GM18909 (cell line): Measurements from ENCODE around the gene PPM1G.
"Not testable (repeated sequence)": the region's sequence is repeated elsewhere in the genome, so short reads cannot be mapped to it uniquely, and the experiment has no call there.

ENCODE experiments used
- ATAC-seq: cut with Tn5 transposase; IDR thresholded peaks from one replicate; pipeline ENCODE4 v1.9.1; 2021; ENCODE audit warnings: mild to moderate bottlenecking; ENCODE audit not compliant: unreplicated experiment, poor library complexity

PPM1G gene

GRCh38 chr2:27409321-27410073 is at the start of gene PPM1G:
Gene PPM1G, minus strand, starts transcription at chr2:27409591. Its CDS starts 169 bp downstream, at chr2:27409422.
- peak; percentile 95 for ATAC-seq

- no peak for ATAC-seq
Observed at GRCh38 chr2:27453968-27454367, 44.6 kb upstream of the PPM1G start.

GRCh38 chr2:27451095-27451494 is 41.7 kb upstream of the PPM1G start:
- no peak for ATAC-seq

- ATAC-seq: no peak
Observed at GRCh38 chr2:27448381-27448780, 39.0 kb upstream of the PPM1G start.

- no peak for ATAC-seq
Observed at GRCh38 chr2:27446057-27446456, 36.7 kb upstream of the PPM1G start.

- no peak for ATAC-seq
Observed at GRCh38 chr2:27445615-27446014, 36.2 kb upstream of the PPM1G start.

- ATAC-seq: no peak
Observed at GRCh38 chr2:27445155-27445554, 35.8 kb upstream of the PPM1G start.

- no peak for ATAC-seq
Observed at GRCh38 chr2:27442920-27443282, 33.5 kb upstream of the PPM1G start.

- no peak for ATAC-seq
Observed at GRCh38 chr2:27441958-27442919, 32.8 kb upstream of the PPM1G start, which contains the start of gene KRTCAP3. Gene KRTCAP3, plus strand, starts transcription at chr2:27442381. Its CDS starts 32 bp downstream, at chr2:27442413.

- ATAC-seq: no peak
Observed at GRCh38 chr2:27441226-27441926, 32.0 kb upstream of the PPM1G start.

GRCh38 chr2:27435628-27436027 is 26.2 kb upstream of the PPM1G start:
- no peak for ATAC-seq

GRCh38 chr2:27431395-27431794 is 22.0 kb upstream of the PPM1G start:
- no peak for ATAC-seq

- ATAC-seq: peak; percentile 67
Observed at GRCh38 chr2:27428978-27429541, 19.7 kb upstream of the PPM1G start.

- ATAC-seq: peak; percentile 88
Observed at GRCh38 chr2:27428213-27428977, 19.0 kb upstream of the PPM1G start, which contains the start of gene NRBP1. Gene NRBP1, plus strand, starts transcription at chr2:27428631. Its CDS starts 4,643 bp downstream, at chr2:27433274.

- ATAC-seq: no peak
Observed at GRCh38 chr2:27427863-27428212, 18.4 kb upstream of the PPM1G start.

- ATAC-seq: not testable (repeated sequence)
Observed at GRCh38 chr2:27425039-27425438, 15.6 kb upstream of the PPM1G start.

GRCh38 chr2:27422958-27423357 is 13.6 kb upstream of the PPM1G start:
- no peak for ATAC-seq

- ATAC-seq: no peak
Observed at GRCh38 chr2:27421660-27422250, 12.4 kb upstream of the PPM1G start.

GRCh38 chr2:27420996-27421395 is 11.6 kb upstream of the PPM1G start:
- no peak for ATAC-seq
